GM13977 (cell line): ENCODE results near the gene DNAL4.

Source experiments
- DNase-seq: peaks from one replicate; pipeline ENCODE4 v3.0.0; 2012; ENCODE audit warnings: low spot score
- CTCF ChIP-seq: IDR thresholded peaks from 2 replicates; pipeline ENCODE4 v1.5.1; 2012; ENCODE audit warnings: mild to moderate bottlenecking, control low read depth; ENCODE audit not compliant: insufficient read depth; ENCODE audit errors: extremely low read depth, missing control alignments
- in situ Hi-C: fragments of 300-500 bp; cut with MboI; formaldehyde crosslinking; loops from one replicate; pipeline ENCODE4 v1.12.0; 2022; ENCODE audit warnings: low sequenced_read_pairs, low pct_unique_long_range_greater_than_20kb, mixed read lengths, inconsistent platforms; ENCODE audit not compliant: unreplicated experiment

DNAL4 gene

GRCh38 chr22:38766076-38766777 is 27.7 kb downstream of the DNAL4 start:
- in situ Hi-C loops: no loop called here
- DNase-seq: no peak
- peak; percentile 79 for TF ChIP-seq CTCF

- in situ Hi-C loops: no loop called here
- no peak for TF ChIP-seq CTCF
Observed at GRCh38 chr22:38762551-38762983, 31.4 kb downstream of the DNAL4 start.

GRCh38 chr22:38761202-38762162 is 32.5 kb downstream of the DNAL4 start:
- no peak for TF ChIP-seq CTCF
- DNase-seq: no peak
- in situ Hi-C loops: no loop called here

More at GRCh38 chr22:38762551-38762983, 31.4 kb downstream of the DNAL4 start:
- DNase-seq: no peak

- in situ Hi-C loops: no loop called here
- no peak for DNase-seq
- no peak for TF ChIP-seq CTCF
Observed at GRCh38 chr22:38760477-38761201, 33.3 kb downstream of the DNAL4 start.

- in situ Hi-C loops: no loop called here
- no peak for TF ChIP-seq CTCF
- DNase-seq: no peak
Observed at GRCh38 chr22:38759005-38759404, 34.9 kb downstream of the DNAL4 start.

GRCh38 chr22:38758276-38758945 is 35.5 kb downstream of the DNAL4 start:
- in situ Hi-C loops: no loop called here
- peak; percentile 71 for DNase-seq
- no peak for TF ChIP-seq CTCF
